Fibroblast of lung (primary cell): Measurements from ENCODE around the gene TLX1. TPM values are rescaled to one million over a fixed set of nuclear protein-coding genes. Genes with fewer than 3 reads are reported as not detected.

ENCODE experiments used
- DNase-seq, 2 donors: peaks; one replicate each; pipeline versions ENCODE4 v3.0.0 to v3.0.0-alpha.2; 2010; ENCODE audit warnings: low read depth in 2 of 2
- H2AFZ ChIP-seq: 2 replicates; pipeline ENCODE4 v1.5.1; 2012; ENCODE audit warnings: low read length, control low read depth, inconsistent platforms
- H3K27ac ChIP-seq: 2 replicates; pipeline ENCODE4 v1.5.1; 2011; ENCODE audit warnings: low read length, control low read depth; ENCODE audit not compliant: insufficient read depth
- H3K27me3 ChIP-seq: 2 replicates; pipeline ENCODE4 v1.5.1; 2011; ENCODE audit warnings: mild to moderate bottlenecking, low read length; ENCODE audit not compliant: control insufficient read depth, insufficient read depth
- H3K36me3 ChIP-seq: 2 replicates; pipeline ENCODE4 v1.5.1; 2011; ENCODE audit warnings: low read length; ENCODE audit not compliant: control insufficient read depth, insufficient read depth
- H3K4me1 ChIP-seq: 2 replicates; pipeline ENCODE4 v1.5.1; 2011; ENCODE audit warnings: low read length; ENCODE audit not compliant: control insufficient read depth, insufficient read depth; ENCODE audit errors: extremely low read depth
- H3K4me2 ChIP-seq: 2 replicates; pipeline ENCODE4 v1.5.1; 2011; ENCODE audit warnings: low read length, control low read depth; ENCODE audit not compliant: insufficient read depth; ENCODE audit errors: extremely low read depth
- H3K4me3 ChIP-seq, 4 experiments: fragments of 200-600 bp in 1 of 4; sonication (generic) in 1 of 4; replicated peaks in 1 of 4; 2 replicates each; pipeline ENCODE4 v1.5.1; 2011 to 2016; ENCODE audit warnings: low read length in 4 of 4, low read depth in 3 of 4, mild to moderate bottlenecking in 3 of 4, control low read depth in 2 of 4, inconsistent platforms in 1 of 4, mixed read lengths in 1 of 4; ENCODE audit not compliant: insufficient read depth in 1 of 4; ENCODE audit errors: control extremely low read depth in 1 of 4
- H3K79me2 ChIP-seq: 2 replicates; pipeline ENCODE4 v1.5.1; 2012; ENCODE audit warnings: mild to moderate bottlenecking, low read length, inconsistent platforms; ENCODE audit not compliant: control insufficient read depth, insufficient read depth
- H3K9ac ChIP-seq: 2 replicates; pipeline ENCODE4 v1.5.1; 2011; ENCODE audit warnings: mild to moderate bottlenecking, low read length, control low read depth; ENCODE audit not compliant: insufficient read depth
- H3K9me3 ChIP-seq: 2 replicates; pipeline ENCODE4 v1.5.1; 2012; ENCODE audit warnings: low read depth, low read length; ENCODE audit not compliant: control insufficient read depth, insufficient read depth
- H4K20me1 ChIP-seq: 2 replicates; pipeline ENCODE4 v1.5.1; 2011; ENCODE audit warnings: low read length; ENCODE audit not compliant: control insufficient read depth, insufficient read depth; ENCODE audit errors: extremely low read depth
- EZH2 ChIP-seq: IDR thresholded peaks from 2 replicates; pipeline ENCODE4 v1.5.1; 2012; ENCODE audit warnings: low read length, control low read depth, mild to moderate bottlenecking; ENCODE audit errors: missing control alignments
- polyA plus RNA-seq, 2 donors: library from polyadenylated mRNA; depleted of rRNA in 1 of 2; stranded (reverse) in 1 of 2; unstranded in 1 of 2; fragments of >200 nt; gene quantifications; 2 replicates each; pipeline ENCODE4 v1.2.1, GENCODE V29; 2011 to 2012; ENCODE audit warnings: missing spikeins in 1 of 2
- total RNA-seq: library from RNA; depleted of rRNA; stranded (reverse); fragments of >200 nt; gene quantifications from 2 replicates; pipeline ENCODE4 v1.2.1, GENCODE V29; 2014
- TF ChIP-seq, protein P1 (sequence below), 2 donors: IDR thresholded peaks in 1 of 2; conservative IDR thresholded peaks in 1 of 2; 1 replicate in 1 of 2; 2 replicates in 1 of 2; pipeline ENCODE4 v1.5.1; 2011 to 2012; ENCODE audit warnings: low read length in 2 of 2, control low read depth in 1 of 2, inconsistent platforms in 1 of 2, low read depth in 1 of 2, mild to moderate bottlenecking in 1 of 2

The TLX1 gene
- total and polyA plus RNA-seq, 2 donors (not counting 1 experiment from before 2014, with no cell fraction given) = not detected

DNA sequence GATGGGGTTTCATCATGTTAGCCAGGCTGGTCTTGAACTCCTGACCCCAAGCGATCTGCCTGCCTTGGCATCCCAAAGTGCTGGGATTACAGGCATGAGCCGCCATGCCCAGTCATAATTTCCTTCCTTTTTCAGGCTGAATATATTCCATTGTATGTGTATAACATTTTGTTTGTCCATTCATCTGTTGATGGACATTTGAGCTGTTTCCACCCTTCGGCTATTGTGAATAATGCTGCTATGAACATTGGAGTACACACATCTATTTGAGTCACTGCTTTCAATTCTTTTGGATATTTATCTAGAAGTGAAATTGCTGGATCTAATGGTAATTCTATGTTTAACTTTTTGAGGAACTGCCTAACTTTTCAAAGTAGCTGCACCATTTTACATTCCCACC, 34.6 kb downstream of the TLX1 start:
- no peaks in the 10 kb centered on the region for H4K20me1 ChIP-seq
- no peaks in the 10 kb centered on the region for H3K9me3 ChIP-seq
- TF ChIP-seq, protein P1, sequence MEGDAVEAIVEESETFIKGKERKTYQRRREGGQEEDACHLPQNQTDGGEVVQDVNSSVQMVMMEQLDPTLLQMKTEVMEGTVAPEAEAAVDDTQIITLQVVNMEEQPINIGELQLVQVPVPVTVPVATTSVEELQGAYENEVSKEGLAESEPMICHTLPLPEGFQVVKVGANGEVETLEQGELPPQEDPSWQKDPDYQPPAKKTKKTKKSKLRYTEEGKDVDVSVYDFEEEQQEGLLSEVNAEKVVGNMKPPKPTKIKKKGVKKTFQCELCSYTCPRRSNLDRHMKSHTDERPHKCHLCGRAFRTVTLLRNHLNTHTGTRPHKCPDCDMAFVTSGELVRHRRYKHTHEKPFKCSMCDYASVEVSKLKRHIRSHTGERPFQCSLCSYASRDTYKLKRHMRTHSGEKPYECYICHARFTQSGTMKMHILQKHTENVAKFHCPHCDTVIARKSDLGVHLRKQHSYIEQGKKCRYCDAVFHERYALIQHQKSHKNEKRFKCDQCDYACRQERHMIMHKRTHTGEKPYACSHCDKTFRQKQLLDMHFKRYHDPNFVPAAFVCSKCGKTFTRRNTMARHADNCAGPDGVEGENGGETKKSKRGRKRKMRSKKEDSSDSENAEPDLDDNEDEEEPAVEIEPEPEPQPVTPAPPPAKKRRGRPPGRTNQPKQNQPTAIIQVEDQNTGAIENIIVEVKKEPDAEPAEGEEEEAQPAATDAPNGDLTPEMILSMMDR (conservative IDR thresholded peaks at IDR 0.05 in 1 of 2, IDR thresholded peaks at IDR 0.05 in 1 of 2; ENCODE audit: low read depth in 1 of 2, low read length in 2 of 2) = no peak
- no peak for TF ChIP-seq EZH2
- DNase-seq = no peak
- H2AFZ ChIP-seq = no peak overlapping the region
- H3K4me2 ChIP-seq = no peak overlapping the region
- H3K4me1 ChIP-seq = no peaks in the 10 kb centered on the region
- H3K36me3 ChIP-seq = no peaks in the 10 kb centered on the region
- no peak overlapping the region for H3K9ac ChIP-seq
- no peaks in the 10 kb centered on the region for H3K79me2 ChIP-seq
- H3K27ac ChIP-seq = no peak overlapping the region
- H3K27me3 ChIP-seq = peaks cover 14% of the 10 kb centered on the region
- no peak overlapping the region for H3K4me3 ChIP-seq

DNA sequence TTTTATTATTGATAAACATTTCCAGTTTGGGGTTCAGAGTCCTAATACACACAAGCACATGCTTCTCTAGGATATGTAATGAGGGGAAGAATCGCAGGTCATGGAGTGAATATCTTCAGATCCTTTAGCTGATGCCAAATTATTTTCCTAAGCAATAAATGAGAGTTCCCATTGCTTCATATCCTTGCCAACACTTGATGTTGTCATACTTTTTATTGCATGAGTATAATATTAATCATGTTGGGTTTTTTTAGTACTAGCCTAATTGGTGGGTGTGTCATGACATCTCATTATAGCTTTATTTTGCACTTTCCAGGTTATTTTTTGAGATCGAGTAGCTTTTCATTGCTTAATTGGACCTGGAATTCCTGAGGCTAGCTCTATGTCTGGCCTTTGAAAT, 35.3 kb downstream of the TLX1 start:
- Histone ChIP-seq H3K9me3 (no peaks in the 10 kb centered on the region), H3K79me2 (no peaks in the 10 kb centered on the region), H3K4me1 (no peaks in the 10 kb centered on the region), H3K27me3 (peaks cover 14% of the 10 kb centered on the region), H3K27ac (no peak overlapping the region), H2AFZ (no peak overlapping the region), H3K4me3 (no peak overlapping the region), H3K9ac (no peak overlapping the region), H4K20me1 (no peaks in the 10 kb centered on the region), H3K4me2 (no peak overlapping the region), H3K36me3 (no peaks in the 10 kb centered on the region)
- no peak for DNase-seq
- TF ChIP-seq, protein P1 (conservative IDR thresholded peaks at IDR 0.05 in 1 of 2, IDR thresholded peaks at IDR 0.05 in 1 of 2; ENCODE audit: low read depth in 1 of 2, low read length in 2 of 2) = no peak
- TF ChIP-seq EZH2 = no peak

DNA sequence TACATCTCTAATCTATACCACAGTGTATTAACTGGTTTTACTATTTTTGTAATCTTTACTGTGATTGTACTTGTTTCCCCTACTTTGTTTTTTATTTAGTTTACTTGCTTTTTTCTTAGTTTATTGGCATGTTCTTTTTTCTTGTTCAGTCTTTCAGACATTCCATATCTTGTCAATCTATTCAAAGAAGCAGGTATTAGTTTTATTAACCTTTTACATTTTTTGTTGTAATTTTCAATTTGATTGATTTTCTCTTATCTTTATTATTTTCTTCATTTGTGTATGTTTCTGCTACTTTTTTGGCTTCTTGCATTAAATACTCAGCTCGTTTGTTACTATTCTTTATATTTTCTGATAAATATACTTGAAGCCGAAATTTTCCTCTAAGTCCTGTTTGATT, 41.6 kb downstream of the TLX1 start:
- no peak overlapping the region for H2AFZ ChIP-seq
- no peaks in the 10 kb centered on the region for H4K20me1 ChIP-seq
- TF ChIP-seq, protein P1 (conservative IDR thresholded peaks at IDR 0.05 in 1 of 2, IDR thresholded peaks at IDR 0.05 in 1 of 2; ENCODE audit: low read depth in 1 of 2, low read length in 2 of 2) = no peak
- TF ChIP-seq EZH2 = no peak
- H3K9ac ChIP-seq = no peak overlapping the region
- H3K4me1 ChIP-seq = no peaks in the 10 kb centered on the region
- no peak for DNase-seq
- H3K27me3 ChIP-seq = peaks cover 5% of the 10 kb centered on the region
- no peak overlapping the region for H3K4me3 ChIP-seq
- no peaks in the 10 kb centered on the region for H3K9me3 ChIP-seq
- no peak overlapping the region for H3K27ac ChIP-seq
- no peaks in the 10 kb centered on the region for H3K36me3 ChIP-seq
- no peaks in the 10 kb centered on the region for H3K79me2 ChIP-seq
- H3K4me2 ChIP-seq = no peak overlapping the region
